HG02759 (cell line): ENCODE measurements around the gene FCAMR.

Experiments used
- ATAC-seq: cut with Tn5 transposase; IDR thresholded peaks from one replicate; pipeline ENCODE4 v1.9.1; 2021; ENCODE audit warnings: mild to moderate bottlenecking, moderate library complexity; ENCODE audit not compliant: unreplicated experiment

FCAMR gene

GRCh38 chr1:207000651-207001291 lies 30.5 kb upstream of the FCAMR start:
- ATAC-seq = no peak

DNA sequence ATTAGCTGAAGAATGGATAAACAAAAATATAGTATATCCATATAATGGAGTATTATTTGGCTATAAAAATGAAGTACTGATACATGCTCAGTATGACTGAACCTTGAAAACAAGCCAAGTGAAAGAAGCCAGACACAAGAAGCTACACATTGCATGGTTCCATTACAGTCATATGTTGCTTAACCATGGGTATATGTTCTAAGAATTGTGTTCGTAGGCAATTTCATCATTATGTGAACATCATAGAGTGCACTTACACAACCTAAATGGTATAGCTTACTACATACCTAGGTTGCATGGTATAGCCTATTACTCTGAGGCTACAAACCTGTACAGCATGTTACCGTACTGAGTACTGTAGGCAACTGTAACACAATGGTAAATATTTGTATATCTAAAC lies 28.6 kb upstream of the FCAMR start:
- ATAC-seq = no peak

GRCh38 chr1:206992790-206993189 lies 22.5 kb upstream of the FCAMR start:
- ATAC-seq = no peak

- no peak for ATAC-seq
Measured at GRCh38 chr1:206987873-206988272, 17.6 kb upstream of the FCAMR start.

DNA sequence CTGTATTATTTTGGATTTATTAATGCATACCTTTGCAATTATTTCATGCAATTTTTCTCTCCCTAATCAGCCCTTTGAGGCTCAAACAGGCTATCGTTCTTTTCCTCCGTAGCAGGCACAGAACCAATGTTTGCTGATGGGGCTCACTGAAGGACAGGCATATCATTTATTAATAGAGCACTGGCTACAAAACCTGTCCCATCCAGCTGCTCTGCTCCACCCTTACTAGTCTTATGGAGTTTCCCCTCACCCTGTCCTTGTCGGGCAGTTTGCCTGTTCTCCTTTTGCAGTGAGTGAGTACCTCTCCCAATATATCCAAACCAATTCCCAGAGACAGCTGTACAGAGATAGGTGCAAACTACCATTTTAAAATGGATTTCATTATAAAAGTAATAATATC lies 16.6 kb upstream of the FCAMR start:
- ATAC-seq = no peak

DNA sequence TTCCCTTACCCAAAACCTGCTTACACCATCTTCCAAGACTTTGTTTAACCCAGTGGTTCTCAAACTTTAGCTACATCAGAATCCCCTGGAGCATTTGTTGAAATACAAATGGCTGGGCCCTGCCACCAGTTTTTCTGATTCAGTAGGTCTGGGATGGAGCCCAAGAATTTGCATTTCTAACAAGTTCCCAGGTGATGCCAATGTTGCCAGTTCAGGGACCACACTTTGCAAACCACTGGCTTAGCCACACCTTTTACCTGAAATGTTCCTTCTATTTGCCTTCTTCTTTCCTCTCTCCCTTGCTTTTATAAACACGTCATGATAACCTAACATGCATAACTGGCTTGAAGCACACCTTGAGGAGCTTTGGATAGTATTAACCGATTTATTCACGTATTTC lies 16.1 kb upstream of the FCAMR start:
- ATAC-seq = no peak

DNA sequence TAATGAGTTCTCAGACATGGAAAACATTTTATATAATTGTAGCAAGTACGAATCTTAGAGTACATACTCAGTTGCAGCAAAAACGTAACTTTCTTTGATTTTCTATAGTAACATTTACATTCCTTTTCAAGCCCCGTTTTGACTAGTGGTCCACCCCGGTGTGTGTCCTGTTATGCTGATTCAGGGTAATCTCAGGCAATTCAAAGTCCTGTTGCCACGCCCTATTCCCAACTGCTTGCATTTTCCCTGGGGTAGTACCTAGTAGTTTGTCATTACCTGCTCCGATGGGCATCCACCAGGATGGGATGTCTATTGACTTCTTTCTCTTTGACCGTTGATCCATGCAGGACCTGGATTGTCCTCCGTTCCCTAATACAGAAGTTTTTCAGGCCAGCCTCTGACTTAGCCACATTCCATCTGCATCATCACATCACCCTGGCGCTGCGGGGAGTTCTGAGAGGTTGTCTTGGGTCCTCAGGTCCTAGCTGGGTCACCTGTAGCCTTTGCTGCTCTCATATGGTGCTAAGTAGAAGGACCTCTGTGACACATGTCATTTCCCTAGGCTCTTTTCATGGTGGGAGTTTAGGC lies 15.0 kb upstream of the FCAMR start:
- no peak for ATAC-seq

- peak; percentile 68 for ATAC-seq
Measured at GRCh38 chr1:206982216-206982615, 12.0 kb upstream of the FCAMR start.

DNA sequence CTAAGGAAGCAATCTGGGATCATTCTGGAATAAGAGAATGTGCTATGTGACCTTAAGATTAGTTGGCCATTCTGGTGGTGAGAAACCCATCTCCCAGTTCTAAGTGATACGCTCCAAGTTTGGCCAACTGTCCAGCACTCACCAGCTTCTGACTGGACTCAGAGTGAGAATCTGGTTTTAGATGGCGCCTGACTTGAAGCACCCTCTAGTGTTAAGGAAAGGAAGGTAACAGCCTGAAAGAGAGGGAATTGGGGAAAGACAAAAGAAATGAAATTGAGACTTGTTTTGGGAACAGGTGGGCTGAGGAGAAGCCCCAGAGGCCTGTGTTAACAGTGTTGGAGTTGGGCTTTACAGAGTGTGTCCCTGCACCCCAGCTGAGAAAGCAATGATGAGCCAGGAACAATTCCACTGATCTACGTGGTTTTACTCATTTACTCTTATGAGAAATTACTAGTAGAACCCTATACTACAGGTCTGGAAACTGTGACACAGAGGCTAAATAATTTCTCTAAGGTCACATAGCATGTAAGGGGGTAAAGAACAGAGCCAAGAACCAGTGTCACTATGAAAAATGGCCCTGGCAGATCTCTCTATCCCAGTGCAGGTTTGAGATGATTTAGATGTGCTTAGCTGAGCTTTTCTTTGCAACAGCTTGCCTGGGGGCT lies 9.3 kb upstream of the FCAMR start:
- ATAC-seq = no peak

GRCh38 chr1:206978259-206978658 lies 8.0 kb upstream of the FCAMR start:
- no peak for ATAC-seq

- ATAC-seq = no peak
Measured at GRCh38 chr1:206975306-206975705, 5.0 kb upstream of the FCAMR start.

DNA sequence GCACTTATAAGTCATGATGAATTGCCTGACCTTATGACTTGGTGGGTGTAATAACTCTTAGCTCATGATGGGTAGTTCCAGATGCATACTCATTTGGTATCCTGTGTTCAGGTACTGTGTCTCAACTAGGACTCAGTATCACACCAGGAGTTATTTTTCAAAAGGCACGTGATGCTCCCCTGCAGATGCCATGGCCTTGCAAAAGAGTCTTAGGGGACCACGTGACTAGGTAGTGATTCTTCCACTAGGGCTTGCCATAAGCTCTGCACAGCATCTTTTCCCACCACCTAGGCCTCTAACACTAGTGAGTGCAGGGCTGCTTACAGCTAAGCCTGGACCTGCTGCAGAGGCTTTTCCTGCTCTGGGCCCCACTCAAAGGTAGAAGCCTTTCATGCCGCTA lies 3.9 kb upstream of the FCAMR start:
- ATAC-seq = no peak

DNA sequence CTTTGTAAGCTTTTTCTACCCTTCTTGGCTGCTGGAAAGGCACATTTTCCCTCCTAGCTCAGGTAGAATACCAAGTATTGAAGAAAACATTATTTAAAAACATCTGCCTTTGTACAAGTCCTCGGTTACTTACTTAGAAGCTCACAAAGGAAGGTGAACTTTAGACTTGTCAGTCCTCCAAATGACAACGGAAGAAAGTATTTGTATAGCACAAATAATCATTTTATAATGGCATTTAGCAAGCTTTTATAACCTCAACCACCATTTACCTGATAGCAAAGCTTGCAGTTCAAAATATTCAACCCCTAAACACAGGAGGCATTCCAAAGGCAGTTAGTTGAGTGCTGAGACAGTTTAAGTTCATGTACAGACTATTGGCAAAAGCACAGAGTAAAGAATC lies 2.5 kb upstream of the FCAMR start:
- ATAC-seq = no peak

GRCh38 chr1:206971029-206971655 lies 882 bp upstream of the FCAMR start:
- ATAC-seq = peak; percentile 57

GRCh38 chr1:206969090-206969489 lies 1.2 kb downstream of the FCAMR start:
- no peak for ATAC-seq

- peak; percentile 63 for ATAC-seq
Measured at GRCh38 chr1:206967096-206967849, 3.0 kb downstream of the FCAMR start.

- no peak for ATAC-seq
Measured at GRCh38 chr1:206965781-206966180, 4.5 kb downstream of the FCAMR start.

DNA sequence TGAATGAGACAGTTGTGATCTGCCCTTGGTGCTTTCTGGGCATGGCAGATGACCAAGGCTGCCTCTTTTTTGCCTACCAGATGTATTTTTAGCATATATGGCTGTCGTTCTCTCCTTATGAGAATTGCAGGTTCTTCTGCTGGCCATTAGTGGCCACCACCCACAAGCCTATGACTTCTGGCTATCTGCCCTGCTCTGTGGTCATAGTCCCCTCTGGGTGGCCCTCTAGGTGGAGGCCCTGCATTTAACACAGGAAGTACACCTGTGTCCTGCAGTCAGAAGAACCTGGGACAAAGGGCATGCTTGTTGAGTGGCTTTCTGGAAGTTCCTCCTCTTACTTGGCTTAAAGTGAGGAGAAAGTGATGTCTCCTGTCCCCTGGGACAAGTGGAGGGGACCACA lies 6.5 kb downstream of the FCAMR start:
- ATAC-seq = no peak

GRCh38 chr1:206963119-206963712 lies 7.0 kb downstream of the FCAMR start:
- ATAC-seq = no peak

DNA sequence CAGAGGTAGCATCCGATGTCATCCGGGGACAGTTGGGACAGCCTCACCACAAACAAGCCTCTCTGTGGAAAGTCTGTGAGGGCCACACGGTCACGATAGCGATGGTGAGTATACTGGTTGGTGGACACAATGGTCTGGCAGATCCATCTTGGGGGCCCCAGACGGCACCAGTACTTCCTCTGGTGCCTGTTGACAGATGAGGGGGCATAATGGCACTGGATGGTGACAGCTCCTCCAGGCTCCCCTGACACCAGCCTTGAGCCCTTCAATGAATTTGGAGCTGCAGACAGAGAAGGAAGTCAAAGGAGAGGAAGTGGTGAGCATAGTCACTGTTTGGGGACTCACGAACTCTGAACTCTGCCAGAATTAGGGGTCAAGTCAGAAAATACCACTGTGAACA lies 8.0 kb downstream of the FCAMR start:
- ATAC-seq = no peak

GRCh38 chr1:206961668-206962067 lies 8.6 kb downstream of the FCAMR start:
- ATAC-seq = no peak
